ENCODE measurements around the gene HACD4.

DNA sequence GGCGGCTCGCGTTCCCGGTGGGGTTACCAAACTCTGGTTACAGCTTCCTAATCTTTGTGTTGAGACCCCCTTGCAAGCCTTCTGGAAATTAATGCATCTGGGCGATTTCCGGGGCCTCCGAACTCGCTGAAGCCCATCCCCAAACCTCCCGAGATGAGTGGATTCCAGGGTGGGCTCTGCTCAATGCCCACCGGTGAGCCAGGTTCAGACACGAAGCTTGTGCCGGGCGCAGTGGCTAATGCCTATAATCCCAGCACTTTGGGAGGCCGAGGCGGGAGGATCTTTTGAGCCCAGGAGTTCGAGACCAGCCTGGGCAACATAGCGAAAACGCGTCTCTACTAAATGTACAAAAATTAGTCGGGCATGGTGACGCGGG, 356 bp upstream of the HACD4 start:
- TF ChIP-seq, protein P1, sequence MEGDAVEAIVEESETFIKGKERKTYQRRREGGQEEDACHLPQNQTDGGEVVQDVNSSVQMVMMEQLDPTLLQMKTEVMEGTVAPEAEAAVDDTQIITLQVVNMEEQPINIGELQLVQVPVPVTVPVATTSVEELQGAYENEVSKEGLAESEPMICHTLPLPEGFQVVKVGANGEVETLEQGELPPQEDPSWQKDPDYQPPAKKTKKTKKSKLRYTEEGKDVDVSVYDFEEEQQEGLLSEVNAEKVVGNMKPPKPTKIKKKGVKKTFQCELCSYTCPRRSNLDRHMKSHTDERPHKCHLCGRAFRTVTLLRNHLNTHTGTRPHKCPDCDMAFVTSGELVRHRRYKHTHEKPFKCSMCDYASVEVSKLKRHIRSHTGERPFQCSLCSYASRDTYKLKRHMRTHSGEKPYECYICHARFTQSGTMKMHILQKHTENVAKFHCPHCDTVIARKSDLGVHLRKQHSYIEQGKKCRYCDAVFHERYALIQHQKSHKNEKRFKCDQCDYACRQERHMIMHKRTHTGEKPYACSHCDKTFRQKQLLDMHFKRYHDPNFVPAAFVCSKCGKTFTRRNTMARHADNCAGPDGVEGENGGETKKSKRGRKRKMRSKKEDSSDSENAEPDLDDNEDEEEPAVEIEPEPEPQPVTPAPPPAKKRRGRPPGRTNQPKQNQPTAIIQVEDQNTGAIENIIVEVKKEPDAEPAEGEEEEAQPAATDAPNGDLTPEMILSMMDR (IDR thresholded peaks at IDR 0.05 in 4 of 5, conservative IDR thresholded peaks at IDR 0.05 in 1 of 5), result no peak
- TF ChIP-seq POLR2A (IDR thresholded peaks at IDR 0.05), result no peak

Measured in gastrocnemius medialis (tissue), 4 donors.